ENCODE results near the gene DOCK4. TPM values are rescaled to one million over a fixed set of nuclear protein-coding genes. Genes with fewer than 3 reads are reported as not detected.

DOCK4 gene
- total RNA-seq, 3 donors from 2014 or later, result 31.7 to 43.3 (median 41.9) TPM

DNA sequence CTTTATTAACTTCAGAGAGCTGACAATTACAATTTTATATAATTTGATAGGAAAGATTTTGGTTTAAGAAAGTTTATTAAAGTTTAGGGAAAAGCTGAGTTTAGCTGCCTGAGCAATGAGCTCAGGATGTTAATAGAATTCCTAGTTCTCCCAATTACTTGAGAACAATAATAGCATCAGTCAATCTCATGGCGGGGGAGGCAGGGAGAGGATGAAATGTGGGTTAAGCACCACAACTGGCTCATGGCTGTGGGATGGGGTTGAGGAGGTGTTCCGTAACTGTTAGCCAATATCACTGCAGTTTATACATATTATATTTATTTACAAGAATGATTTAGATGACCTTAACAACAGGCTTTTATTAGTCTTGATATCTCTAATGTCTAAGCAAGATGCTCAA, 377.0 kb downstream of the DOCK4 start:
- TF ChIP-seq POLR2AphosphoS5 (IDR thresholded peaks at IDR 0.05), result no peak
- TF ChIP-seq, protein P1, sequence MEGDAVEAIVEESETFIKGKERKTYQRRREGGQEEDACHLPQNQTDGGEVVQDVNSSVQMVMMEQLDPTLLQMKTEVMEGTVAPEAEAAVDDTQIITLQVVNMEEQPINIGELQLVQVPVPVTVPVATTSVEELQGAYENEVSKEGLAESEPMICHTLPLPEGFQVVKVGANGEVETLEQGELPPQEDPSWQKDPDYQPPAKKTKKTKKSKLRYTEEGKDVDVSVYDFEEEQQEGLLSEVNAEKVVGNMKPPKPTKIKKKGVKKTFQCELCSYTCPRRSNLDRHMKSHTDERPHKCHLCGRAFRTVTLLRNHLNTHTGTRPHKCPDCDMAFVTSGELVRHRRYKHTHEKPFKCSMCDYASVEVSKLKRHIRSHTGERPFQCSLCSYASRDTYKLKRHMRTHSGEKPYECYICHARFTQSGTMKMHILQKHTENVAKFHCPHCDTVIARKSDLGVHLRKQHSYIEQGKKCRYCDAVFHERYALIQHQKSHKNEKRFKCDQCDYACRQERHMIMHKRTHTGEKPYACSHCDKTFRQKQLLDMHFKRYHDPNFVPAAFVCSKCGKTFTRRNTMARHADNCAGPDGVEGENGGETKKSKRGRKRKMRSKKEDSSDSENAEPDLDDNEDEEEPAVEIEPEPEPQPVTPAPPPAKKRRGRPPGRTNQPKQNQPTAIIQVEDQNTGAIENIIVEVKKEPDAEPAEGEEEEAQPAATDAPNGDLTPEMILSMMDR (IDR thresholded peaks at IDR 0.05), result no peak
- no peak for TF ChIP-seq POLR2A (IDR thresholded peaks at IDR 0.05)
- no peak for DNase-seq (ENCODE audit: low spot score in 2 of 2)

DNA sequence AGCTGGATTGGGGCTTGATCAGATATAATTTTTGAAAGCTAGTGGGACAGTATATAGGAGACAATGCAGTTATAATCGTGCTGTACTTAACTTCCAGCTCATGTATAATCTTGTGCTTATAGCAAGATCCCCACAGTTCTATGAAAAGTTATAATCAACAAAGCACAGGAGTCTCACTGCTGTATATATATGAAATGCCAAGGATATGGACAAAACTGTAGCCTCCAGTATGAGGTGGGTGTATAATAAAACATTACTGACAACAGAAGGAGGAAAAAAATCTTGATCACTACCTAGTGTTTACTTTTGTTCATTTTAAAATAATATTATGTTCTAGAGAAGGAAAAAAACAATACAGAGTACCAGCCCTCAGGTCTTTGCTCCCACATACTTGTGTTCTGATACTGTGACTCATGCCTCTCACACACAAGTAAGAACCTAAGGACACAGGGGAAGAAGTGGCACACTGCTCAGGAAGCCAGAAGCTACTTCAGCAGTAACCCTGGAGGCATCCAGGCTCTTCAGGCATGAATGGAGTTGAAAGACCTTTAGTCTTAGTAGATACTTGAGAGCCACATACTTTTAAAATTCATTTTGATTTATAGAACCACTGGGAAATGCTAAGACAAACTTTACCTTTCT, 378.2 kb downstream of the DOCK4 start:
- intact Hi-C loops (cut with DNase I; ENCODE audit: low total_unique reads), result no loop called here
- TF ChIP-seq POLR2A (IDR thresholded peaks at IDR 0.05), result no peak
- TF ChIP-seq, protein P1 (IDR thresholded peaks at IDR 0.05), result no peak
- no peaks in the 10 kb centered on the region for H3K27me3 ChIP-seq
- H3K4me3 ChIP-seq, result no peak overlapping the region
- no peaks in the 10 kb centered on the region for H3K36me3 ChIP-seq
- H3K27ac ChIP-seq, result no peak overlapping the region
- H3K9me3 ChIP-seq, result no peaks in the 10 kb centered on the region
- no peaks in the 10 kb centered on the region for H3K4me1 ChIP-seq
- DNase-seq (ENCODE audit: low spot score in 2 of 2), result no peak

More for the DNA sequence above, 377.0 kb downstream of the DOCK4 start:
- no peak overlapping the region for H3K4me3 ChIP-seq
- no peaks in the 10 kb centered on the region for H3K27me3 ChIP-seq
- H3K27ac ChIP-seq, result no peak overlapping the region
- H3K9me3 ChIP-seq, result no peaks in the 10 kb centered on the region
- H3K36me3 ChIP-seq, result no peaks in the 10 kb centered on the region
- intact Hi-C loops (cut with DNase I; ENCODE audit: low total_unique reads), result no loop called here
- H3K4me1 ChIP-seq, result no peaks in the 10 kb centered on the region

DNA sequence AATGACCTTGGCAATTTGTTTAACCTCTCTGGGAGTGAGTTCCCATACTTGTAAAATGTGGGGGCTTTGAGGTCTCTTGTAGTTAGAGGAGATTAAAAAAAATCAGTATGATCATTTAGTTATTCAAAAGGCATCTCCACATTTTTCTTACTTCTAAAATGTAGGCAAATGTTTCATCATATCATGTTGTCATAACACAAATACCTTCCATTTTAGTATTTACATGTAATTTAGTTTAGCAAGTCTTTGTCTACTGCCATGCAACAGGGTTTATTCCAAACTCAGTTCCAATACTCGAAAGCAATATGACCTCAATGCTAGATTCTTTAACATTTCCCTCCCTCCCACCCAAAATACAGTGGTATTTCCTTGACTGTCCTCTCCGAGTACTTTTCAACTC, 381.2 kb downstream of the DOCK4 start:
- Histone ChIP-seq H3K9me3 (no peaks in the 10 kb centered on the region), H3K36me3 (no peaks in the 10 kb centered on the region), H3K4me3 (no peak overlapping the region), H3K27ac (no peak overlapping the region), H3K27me3 (no peaks in the 10 kb centered on the region), H3K4me1 (no peaks in the 10 kb centered on the region)
- DNase-seq (ENCODE audit: low spot score in 2 of 2), result no peak
- no peak for TF ChIP-seq POLR2A (IDR thresholded peaks at IDR 0.05)
- TF ChIP-seq, protein P1 (IDR thresholded peaks at IDR 0.05), result no peak
- TF ChIP-seq POLR2AphosphoS5 (IDR thresholded peaks at IDR 0.05), result no peak
- intact Hi-C loops (cut with DNase I; ENCODE audit: low total_unique reads), result no loop called here

DNA sequence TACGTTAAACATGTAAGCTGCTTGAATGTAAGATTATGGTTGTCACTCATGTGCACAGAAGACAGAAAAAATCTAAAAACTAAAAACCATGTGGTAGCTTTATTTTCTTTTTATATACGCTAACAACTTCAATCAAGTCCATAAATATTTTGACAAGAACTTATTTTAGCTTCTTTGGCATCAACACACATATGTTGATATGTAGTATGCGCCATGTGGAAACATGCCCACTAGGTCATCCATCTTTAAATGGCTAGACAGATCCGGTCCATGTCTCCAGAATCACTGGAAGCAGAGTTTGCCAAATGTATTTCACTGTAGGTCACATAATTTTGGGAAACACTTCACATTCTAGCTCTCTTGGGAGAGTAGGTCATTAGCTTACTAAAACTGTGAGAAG, 382.4 kb downstream of the DOCK4 start:
- intact Hi-C loops (cut with DNase I; ENCODE audit: low total_unique reads), result no loop called here
- no peak for DNase-seq (ENCODE audit: low spot score in 2 of 2)
- Histone ChIP-seq H3K4me1 (no peaks in the 10 kb centered on the region), H3K9me3 (no peaks in the 10 kb centered on the region), H3K27ac (no peak overlapping the region), H3K4me3 (no peak overlapping the region), H3K27me3 (no peaks in the 10 kb centered on the region), H3K36me3 (no peaks in the 10 kb centered on the region)
- no peak for TF ChIP-seq POLR2AphosphoS5 (IDR thresholded peaks at IDR 0.05)
- TF ChIP-seq, protein P1 (IDR thresholded peaks at IDR 0.05), result no peak
- no peak for TF ChIP-seq POLR2A (IDR thresholded peaks at IDR 0.05)

GRCh38 chr7:111821046-111821445, 385.2 kb downstream of the DOCK4 start:
- intact Hi-C loops (cut with DNase I; ENCODE audit: low total_unique reads), result no loop called here
- H3K27ac ChIP-seq, result no peak overlapping the region
- H3K4me1 ChIP-seq, result no peaks in the 10 kb centered on the region
- no peaks in the 10 kb centered on the region for H3K9me3 ChIP-seq
- no peaks in the 10 kb centered on the region for H3K27me3 ChIP-seq
- H3K36me3 ChIP-seq, result no peaks in the 10 kb centered on the region
- no peak for DNase-seq (ENCODE audit: low spot score in 2 of 2)
- TF ChIP-seq, protein P1 (IDR thresholded peaks at IDR 0.05), result no peak
- no peak for TF ChIP-seq POLR2A (IDR thresholded peaks at IDR 0.05)
- TF ChIP-seq POLR2AphosphoS5 (IDR thresholded peaks at IDR 0.05), result no peak
- no peak overlapping the region for H3K4me3 ChIP-seq
